Glutamatergic neuron (in vitro differentiated cells): ENCODE results near the gene ZNF48. TPM values are rescaled to one million over a fixed set of nuclear protein-coding genes. Genes with fewer than 3 reads are reported as not detected.

Source experiments
- DNase-seq: peaks from one replicate; pipeline ENCODE4 v3.0.0; 2022
- H3K27ac Mint-ChIP-seq: one replicate; pipeline ENCODE4 v1.8.0; 2020; ENCODE audit warnings: mild to moderate bottlenecking, mixed read lengths, inconsistent platforms; ENCODE audit not compliant: unreplicated experiment
- H3K27me3 Mint-ChIP-seq: one replicate; pipeline ENCODE4 v1.8.0; 2020; ENCODE audit warnings: mild to moderate bottlenecking, moderate library complexity, mixed read lengths, inconsistent platforms; ENCODE audit not compliant: unreplicated experiment
- H3K36me3 Mint-ChIP-seq: one replicate; pipeline ENCODE4 v1.8.0; 2020; ENCODE audit warnings: mild to moderate bottlenecking, mixed read lengths, inconsistent platforms; ENCODE audit not compliant: unreplicated experiment
- H3K4me1 Mint-ChIP-seq: one replicate; pipeline ENCODE4 v1.8.0; 2020; ENCODE audit warnings: mild to moderate bottlenecking, low read depth, mixed read lengths, inconsistent platforms; ENCODE audit not compliant: unreplicated experiment
- H3K4me3 Mint-ChIP-seq: one replicate; pipeline ENCODE4 v1.8.0; 2020; ENCODE audit warnings: mild to moderate bottlenecking, mixed read lengths, inconsistent platforms; ENCODE audit not compliant: unreplicated experiment
- H3K9me3 Mint-ChIP-seq: one replicate; pipeline ENCODE4 v1.8.0; 2020; ENCODE audit warnings: mild to moderate bottlenecking, moderate library complexity, mixed read lengths, inconsistent platforms; ENCODE audit not compliant: unreplicated experiment
- CTCF ChIP-seq: fragments of 200-600 bp; sonication (generic); IDR thresholded peaks from one replicate; pipeline ENCODE4 v1.5.0; 2021; ENCODE audit not compliant: partially characterized antibody, unreplicated experiment
- total RNA-seq: library from RNA; stranded (reverse); fragmentation: NEBNext Ultra II Directional; extraction: Animal tissue kit (Norgen Biotek cat#: 25700); gene quantifications from one replicate; pipeline ENCODE4 v1.2.1, GENCODE V29; 2021; ENCODE audit not compliant: unreplicated experiment

ZNF48 gene
- total RNA-seq, 1 donor from 2014 or later = 74.7 TPM

GRCh38 chr16:30398661-30399434 lies 3.6 kb downstream of the ZNF48 start:
- H3K36me3 Mint-ChIP-seq = peaks cover 5% of the 10 kb centered on the region
- H3K9me3 Mint-ChIP-seq = peaks cover 28% of the 10 kb centered on the region
- no peak for TF ChIP-seq CTCF
- H3K4me1 Mint-ChIP-seq = peaks cover 27% of the 10 kb centered on the region
- peak; percentile 46 for DNase-seq
- peak overlapping the region; percentile 97 for H3K4me3 Mint-ChIP-seq
- peak overlapping the region; percentile 97 for H3K27ac Mint-ChIP-seq
- peaks cover 20% of the 10 kb centered on the region for H3K27me3 Mint-ChIP-seq

- no peak for TF ChIP-seq CTCF
- Mint-ChIP-seq H3K9me3 (peaks cover 25% of the 10 kb centered on the region), H3K4me1 (peaks cover 21% of the 10 kb centered on the region), H3K27ac (peak overlapping the region; percentile 97), H3K27me3 (peaks cover 18% of the 10 kb centered on the region), H3K36me3 (peaks cover under 1% of the 10 kb centered on the region), H3K4me3 (peak overlapping the region; percentile 97)
- DNase-seq = no peak
These were observed 4.4 kb downstream of the ZNF48 start for GRCh38 chr16:30399435-30400186.

GRCh38 chr16:30401768-30402425 lies 6.7 kb downstream of the ZNF48 start:
- H3K9me3 Mint-ChIP-seq = peaks cover 17% of the 10 kb centered on the region
- H3K27ac Mint-ChIP-seq = peak overlapping the region; percentile 45
- H3K36me3 Mint-ChIP-seq = no peaks in the 10 kb centered on the region
- peaks cover 12% of the 10 kb centered on the region for H3K27me3 Mint-ChIP-seq
- no peak for TF ChIP-seq CTCF
- H3K4me1 Mint-ChIP-seq = peaks cover 16% of the 10 kb centered on the region
- no peak for DNase-seq
- peak overlapping the region; percentile 55 for H3K4me3 Mint-ChIP-seq

- H3K36me3 Mint-ChIP-seq = no peaks in the 10 kb centered on the region
- H3K27ac Mint-ChIP-seq = peak overlapping the region; percentile 87
These were observed 11.5 kb downstream of the ZNF48 start for GRCh38 chr16:30406795-30407101.

More at GRCh38 chr16:30406795-30407101, 11.5 kb downstream of the ZNF48 start:
- Mint-ChIP-seq H3K4me3 (peak overlapping the region; percentile 99), H3K27me3 (peaks cover 6% of the 10 kb centered on the region), H3K4me1 (peaks cover 2% of the 10 kb centered on the region), H3K9me3 (peaks cover 12% of the 10 kb centered on the region)
- DNase-seq = no peak
- no peak for TF ChIP-seq CTCF
